Testis (tissue), 3 donors: ENCODE data around the gene SKAP1. TPM values are rescaled to one million over a fixed set of nuclear protein-coding genes. Genes with fewer than 3 reads are reported as not detected.

Source experiments
- DNase-seq: peaks from one replicate; pipeline ENCODE4 v3.0.0-alpha.2; 2019
- H3K27ac ChIP-seq, 2 donors: fragments of 200-600 bp; sonication (generic); one replicate each; pipeline ENCODE4 v1.5.1; 2019
- H3K27me3 ChIP-seq: fragments of 200-600 bp; sonication (generic); one replicate; pipeline ENCODE4 v1.5.1; 2019
- H3K36me3 ChIP-seq: fragments of 200-600 bp; sonication (generic); one replicate; pipeline ENCODE4 v1.5.1; 2017; ENCODE audit warnings: low read depth; ENCODE audit errors: missing control alignments
- H3K4me1 ChIP-seq: fragments of 200-600 bp; sonication (generic); one replicate; pipeline ENCODE4 v1.5.1; 2019
- H3K4me3 ChIP-seq, 2 donors: fragments of 200-600 bp; sonication (generic); one replicate each; pipeline ENCODE4 v1.5.1; 2017 to 2019
- H3K9me3 ChIP-seq: fragments of 200-600 bp; sonication (generic); one replicate; pipeline ENCODE4 v1.5.1; 2017
- POLR2A ChIP-seq: fragments of 450-650 bp; IDR thresholded peaks from one replicate; pipeline ENCODE4 v1.6.1; 2017; ENCODE audit warnings: antibody characterized with exemption, mild to moderate bottlenecking, moderate library complexity
- WGBS, 2 donors: methylation state at CpG; one replicate each; pipeline ENCODE4 v1.1.5; 2018; 5-methylcytosine and 5-hydroxymethylcytosine counted together
- intact Hi-C: fragments of 100-400 bp; cut with DNase I; formaldehyde crosslinking; loops from one replicate; pipeline ENCODE4 v1.15.1; 2023; ENCODE audit warnings: low total_unique reads
- polyA plus RNA-seq: library from polyadenylated mRNA; stranded (reverse); fragments of 350-450 nt; fragmentation: Illumina TruSeq; extraction: RNeasy Lipid Tissue Mini Kit (QIAGEN cat#74804); gene quantifications from one replicate; pipeline ENCODE4 v1.2.3, GENCODE V29; 2014; ENCODE audit warnings: low read depth, low replicate concordance; ENCODE audit not compliant: insufficient read depth
- total RNA-seq, 2 donors: library from RNA; depleted of rRNA; stranded (reverse); fragments of >200 nt; gene quantifications; one replicate each; pipeline ENCODE4 v1.2.3, GENCODE V29; 2016
- TF ChIP-seq, protein P1 (sequence below), 3 experiments: fragments of 450-650 bp in 2 of 3; fragments of 200-600 bp in 1 of 3; sonication (generic) in 1 of 3; IDR thresholded peaks; one replicate each; pipeline ENCODE4 v1.5.1; 2016 to 2019; ENCODE audit warnings: antibody characterized with exemption in 3 of 3, mild to moderate bottlenecking in 2 of 3, moderate library complexity in 1 of 3

The SKAP1 gene
- total and polyA plus RNA-seq, 3 donors from 2014 or later: 9.0 to 34.1 (median 16.9) TPM

DNA sequence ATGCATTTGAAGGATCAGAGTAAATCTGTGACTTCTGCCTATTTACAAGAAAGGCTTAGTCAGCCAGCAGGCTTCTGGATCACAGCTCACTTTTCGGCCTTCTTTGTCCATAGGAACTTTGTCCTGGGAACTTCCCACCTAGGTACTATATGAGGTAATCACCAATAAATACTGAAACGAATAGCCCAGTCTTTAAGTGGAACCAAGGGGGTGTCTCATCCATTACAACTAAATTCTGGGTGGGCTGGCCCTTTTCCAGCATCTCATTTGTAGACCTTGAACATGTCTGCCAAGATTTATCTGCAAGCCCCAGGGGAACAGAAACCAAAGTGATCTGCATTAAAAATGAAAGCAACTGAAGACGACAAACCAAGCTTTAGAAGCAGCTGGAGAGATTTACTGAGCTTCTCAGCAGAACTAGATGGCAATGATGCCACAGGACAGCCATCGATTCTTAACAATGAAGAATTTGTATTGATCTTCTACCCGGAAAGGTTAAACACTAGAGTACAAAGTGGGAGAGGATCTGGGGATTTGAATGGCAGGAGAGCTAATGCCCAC is 267.0 kb downstream of the SKAP1 start:
- intact Hi-C loops: no loop called here
- no peak overlapping the region for H3K27ac ChIP-seq
- no peak overlapping the region for H3K4me3 ChIP-seq
- H3K9me3 ChIP-seq: no peaks in the 10 kb centered on the region
- TF ChIP-seq POLR2A: no peak
- TF ChIP-seq, protein P1, sequence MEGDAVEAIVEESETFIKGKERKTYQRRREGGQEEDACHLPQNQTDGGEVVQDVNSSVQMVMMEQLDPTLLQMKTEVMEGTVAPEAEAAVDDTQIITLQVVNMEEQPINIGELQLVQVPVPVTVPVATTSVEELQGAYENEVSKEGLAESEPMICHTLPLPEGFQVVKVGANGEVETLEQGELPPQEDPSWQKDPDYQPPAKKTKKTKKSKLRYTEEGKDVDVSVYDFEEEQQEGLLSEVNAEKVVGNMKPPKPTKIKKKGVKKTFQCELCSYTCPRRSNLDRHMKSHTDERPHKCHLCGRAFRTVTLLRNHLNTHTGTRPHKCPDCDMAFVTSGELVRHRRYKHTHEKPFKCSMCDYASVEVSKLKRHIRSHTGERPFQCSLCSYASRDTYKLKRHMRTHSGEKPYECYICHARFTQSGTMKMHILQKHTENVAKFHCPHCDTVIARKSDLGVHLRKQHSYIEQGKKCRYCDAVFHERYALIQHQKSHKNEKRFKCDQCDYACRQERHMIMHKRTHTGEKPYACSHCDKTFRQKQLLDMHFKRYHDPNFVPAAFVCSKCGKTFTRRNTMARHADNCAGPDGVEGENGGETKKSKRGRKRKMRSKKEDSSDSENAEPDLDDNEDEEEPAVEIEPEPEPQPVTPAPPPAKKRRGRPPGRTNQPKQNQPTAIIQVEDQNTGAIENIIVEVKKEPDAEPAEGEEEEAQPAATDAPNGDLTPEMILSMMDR (IDR thresholded peaks at IDR 0.05): no peak
- no peaks in the 10 kb centered on the region for H3K4me1 ChIP-seq
- no peak for DNase-seq
- H3K27me3 ChIP-seq: no peaks in the 10 kb centered on the region
- 43 to 48% methylated on average over 5 of the region's 5 CpGs for WGBS, 2 donors
- H3K36me3 ChIP-seq: no peaks in the 10 kb centered on the region

GRCh38 chr17:48162306-48162934 is 267.6 kb downstream of the SKAP1 start:
- H3K27ac ChIP-seq: no peak overlapping the region
- 90 to 92% methylated on average over 5 of the region's 5 CpGs for WGBS, 2 donors
- intact Hi-C loops: no loop called here
- H3K4me3 ChIP-seq: no peak overlapping the region
- no peaks in the 10 kb centered on the region for H3K36me3 ChIP-seq
- TF ChIP-seq, protein P1 (IDR thresholded peaks at IDR 0.05): no peak
- TF ChIP-seq POLR2A: no peak
- no peaks in the 10 kb centered on the region for H3K9me3 ChIP-seq
- DNase-seq: no peak
- H3K27me3 ChIP-seq: no peaks in the 10 kb centered on the region
- no peaks in the 10 kb centered on the region for H3K4me1 ChIP-seq

DNA sequence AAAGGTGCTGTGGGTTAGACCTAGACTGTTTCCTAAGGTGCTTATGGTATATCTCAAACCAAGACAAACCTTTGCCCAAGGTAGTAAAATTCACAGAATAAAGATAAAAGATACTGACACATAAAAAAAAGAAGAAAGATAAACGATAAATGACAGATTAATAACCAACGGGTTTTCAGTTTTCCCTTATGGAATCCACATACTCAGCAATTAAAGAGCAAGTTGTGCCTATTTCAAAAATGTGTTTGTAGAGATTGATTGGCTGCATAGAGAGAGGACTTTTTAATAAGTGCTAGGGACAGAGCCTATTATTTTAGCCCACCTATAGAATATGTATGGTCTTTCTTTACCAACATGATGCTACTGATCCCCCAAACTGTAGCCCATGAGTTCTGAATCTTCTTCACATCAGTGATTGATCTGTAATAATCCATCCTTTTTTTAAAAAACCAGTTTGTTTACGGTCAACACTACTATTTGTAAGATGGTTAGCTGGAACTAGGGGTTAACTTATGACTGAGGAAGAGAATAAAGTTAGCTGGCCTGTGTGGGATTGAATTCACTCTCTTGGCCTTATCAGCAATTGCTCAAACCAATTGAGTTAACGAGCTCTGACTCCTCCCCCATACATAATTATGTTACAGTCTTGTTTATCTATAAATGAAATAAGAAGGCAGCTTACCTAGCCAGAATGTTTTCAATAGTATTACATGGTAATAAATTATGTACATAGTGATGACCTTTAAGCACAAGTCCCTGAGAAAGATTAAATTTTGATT is 268.7 kb downstream of the SKAP1 start:
- Histone ChIP-seq H3K4me1 (no peaks in the 10 kb centered on the region), H3K36me3 (no peaks in the 10 kb centered on the region), H3K27ac (no peak overlapping the region), H3K27me3 (no peaks in the 10 kb centered on the region), H3K9me3 (no peaks in the 10 kb centered on the region), H3K4me3 (no peak overlapping the region)
- DNase-seq: no peak
- TF ChIP-seq, protein P1 (IDR thresholded peaks at IDR 0.05): no peak
- no peak for TF ChIP-seq POLR2A
- intact Hi-C loops: no loop called here
- 84 to 92% methylated on average over 4 of the region's 4 CpGs for WGBS, 2 donors

GRCh38 chr17:48160177-48161081 is 269.6 kb downstream of the SKAP1 start:
- WGBS, 2 donors: 83 to 86% methylated on average over 5 of the region's 5 CpGs
- no peak overlapping the region for H3K27ac ChIP-seq
- no peaks in the 10 kb centered on the region for H3K27me3 ChIP-seq
- H3K4me1 ChIP-seq: no peaks in the 10 kb centered on the region
- intact Hi-C loops: no loop called here
- TF ChIP-seq POLR2A: no peak
- TF ChIP-seq, protein P1 (IDR thresholded peaks at IDR 0.05): no peak
- no peaks in the 10 kb centered on the region for H3K9me3 ChIP-seq
- H3K4me3 ChIP-seq: no peak overlapping the region
- H3K36me3 ChIP-seq: no peaks in the 10 kb centered on the region
- no peak for DNase-seq
